ENCODE measurements around the gene CEP72. TPM values are rescaled to one million over a fixed set of nuclear protein-coding genes. Genes with fewer than 3 reads are reported as not detected.

The CEP72 gene
- total and polyA plus RNA-seq, 5 experiments from 2014 or later = 2.8 to 28.8 (median 6.4) TPM

DNA sequence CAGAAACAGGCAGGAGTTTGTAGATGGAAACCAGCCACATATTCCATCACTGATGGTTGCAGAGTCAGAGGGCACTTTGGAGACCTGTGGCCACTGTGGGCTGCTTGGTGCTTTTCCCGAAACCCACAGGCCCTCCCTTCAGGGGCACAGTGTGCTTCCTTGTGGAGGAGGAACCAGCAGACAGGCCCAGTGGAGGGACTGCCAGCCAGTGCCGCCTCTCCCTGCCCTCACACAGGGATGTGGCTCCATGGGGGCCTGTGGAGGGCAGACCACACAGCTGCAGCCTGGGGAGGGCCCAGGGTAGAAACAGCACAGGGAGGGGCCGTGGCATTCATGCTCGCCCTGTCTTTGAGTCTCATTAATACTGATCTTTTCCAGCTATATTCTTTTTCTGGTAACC, 35.2 kb downstream of the CEP72 start:
- Mint-ChIP-seq H3K9me3 (no peaks in the 10 kb centered on the region), H3K36me3 (peaks cover 0 to 31% (median 0%) of the 10 kb centered on the region in 3 donors), H3K27me3 (no peaks in the 10 kb centered on the region), H3K4me3 (no peak overlapping the region), H3K4me1 (peaks cover 0 to 3% (median 1%) of the 10 kb centered on the region in 4 donors), H3K27ac (no peak overlapping the region)
- no peak for ATAC-seq
- DNase-seq = no peak
- POLR2A ChIA-PET = no interaction called here

DNA sequence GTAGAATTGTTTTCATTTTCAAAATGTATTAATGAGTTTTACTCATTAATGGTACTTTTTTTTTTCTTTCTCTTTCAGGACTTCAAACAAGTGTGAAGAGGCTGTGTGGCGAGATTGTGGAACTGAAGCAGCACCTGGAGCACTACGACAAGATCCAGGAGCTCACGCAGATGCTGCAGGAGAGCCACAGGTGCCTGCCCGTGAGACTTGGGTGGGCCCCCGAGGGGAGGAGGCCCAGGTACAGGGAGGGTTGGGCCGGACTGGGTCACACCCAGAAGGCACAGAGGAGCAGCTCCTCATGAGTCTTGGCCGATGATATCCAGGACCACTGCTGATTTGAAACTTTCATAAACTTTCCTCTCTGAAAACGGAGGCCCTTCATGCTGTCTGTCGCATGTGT, 35.6 kb downstream of the CEP72 start:
- Mint-ChIP-seq H3K4me3 (no peak overlapping the region), H3K27ac (no peak overlapping the region), H3K4me1 (peaks cover 0 to 3% (median 1%) of the 10 kb centered on the region in 4 donors)

GRCh38 chr5:651296-652022, 39.3 kb downstream of the CEP72 start:
- Mint-ChIP-seq H3K4me1 (no peaks in the 10 kb centered on the region), H3K9me3 (no peaks in the 10 kb centered on the region), H3K27me3 (no peaks in the 10 kb centered on the region), H3K4me3 (no peak overlapping the region), H3K27ac (no peak overlapping the region), H3K36me3 (peaks cover 3 to 30% (median 3%) of the 10 kb centered on the region in 3 donors)
- POLR2A ChIA-PET = no interaction called here
- no peak for ATAC-seq
- DNase-seq = no peak

More for the DNA sequence above, 35.6 kb downstream of the CEP72 start:
- ATAC-seq (no peak), DNase-seq (no peak)
- Mint-ChIP-seq H3K9me3 (no peaks in the 10 kb centered on the region), H3K36me3 (peaks cover 0 to 32% (median 3%) of the 10 kb centered on the region in 3 donors), H3K27me3 (no peaks in the 10 kb centered on the region)
- POLR2A ChIA-PET = no interaction called here

DNA sequence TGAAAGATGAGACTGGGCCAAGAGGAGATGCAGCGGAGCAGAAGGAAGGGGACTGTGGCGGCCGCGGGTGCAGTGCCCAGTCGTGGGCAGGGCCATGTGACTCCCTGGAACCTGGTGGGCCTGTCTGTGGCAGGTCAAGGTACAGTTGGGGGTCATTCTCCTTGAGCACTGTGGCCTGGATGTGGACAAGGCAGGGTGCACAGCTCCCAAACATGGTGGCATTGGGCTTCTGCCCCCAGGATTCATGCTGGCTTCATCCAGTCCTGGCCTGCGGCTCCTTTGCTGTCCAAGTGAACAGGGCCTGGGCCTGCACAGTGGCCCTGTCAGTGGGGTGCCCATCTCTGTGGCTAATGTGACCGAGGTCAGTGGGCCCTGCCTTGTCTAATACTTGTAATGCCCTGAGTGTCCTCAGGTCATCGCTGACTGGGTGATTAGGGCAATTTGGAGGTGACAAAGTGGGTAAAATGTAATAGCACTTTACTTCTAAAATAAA, 39.9 kb downstream of the CEP72 start:
- H3K36me3 Mint-ChIP-seq = peaks cover 3 to 33% (median 5%) of the 10 kb centered on the region in 3 donors
- no peak overlapping the region for H3K4me3 Mint-ChIP-seq
- peak overlapping the region in 1 of 10 donors; percentile 10 for H3K27ac Mint-ChIP-seq
- H3K4me1 Mint-ChIP-seq = no peaks in the 10 kb centered on the region
- no peaks in the 10 kb centered on the region for H3K27me3 Mint-ChIP-seq
- no peaks in the 10 kb centered on the region for H3K9me3 Mint-ChIP-seq
- POLR2A ChIA-PET = no interaction called here
- ATAC-seq (no peak), DNase-seq (no peak)

- Mint-ChIP-seq H3K4me3 (no peak overlapping the region), H3K9me3 (no peaks in the 10 kb centered on the region), H3K36me3 (peaks cover 8 to 39% (median 11%) of the 10 kb centered on the region in 3 donors), H3K4me1 (no peaks in the 10 kb centered on the region), H3K27me3 (no peaks in the 10 kb centered on the region), H3K27ac (peak overlapping the region in 1 of 10 donors; percentile 42)
- ATAC-seq (no peak), DNase-seq (no peak)
- POLR2A ChIA-PET = no interaction called here
These were observed 40.7 kb downstream of the CEP72 start for GRCh38 chr5:652773-653350.

GRCh38 chr5:654071-654778, 42.1 kb downstream of the CEP72 start:
- Mint-ChIP-seq H3K4me3 (no peak overlapping the region), H3K36me3 (peaks cover 11 to 47% (median 12%) of the 10 kb centered on the region in 3 donors), H3K27ac (peak overlapping the region in 2 of 10 donors; percentile 19 to 66), H3K9me3 (no peaks in the 10 kb centered on the region), H3K4me1 (no peaks in the 10 kb centered on the region), H3K27me3 (no peaks in the 10 kb centered on the region)
- DNase-seq (no peak), ATAC-seq (no peak)
- POLR2A ChIA-PET = no interaction called here

DNA sequence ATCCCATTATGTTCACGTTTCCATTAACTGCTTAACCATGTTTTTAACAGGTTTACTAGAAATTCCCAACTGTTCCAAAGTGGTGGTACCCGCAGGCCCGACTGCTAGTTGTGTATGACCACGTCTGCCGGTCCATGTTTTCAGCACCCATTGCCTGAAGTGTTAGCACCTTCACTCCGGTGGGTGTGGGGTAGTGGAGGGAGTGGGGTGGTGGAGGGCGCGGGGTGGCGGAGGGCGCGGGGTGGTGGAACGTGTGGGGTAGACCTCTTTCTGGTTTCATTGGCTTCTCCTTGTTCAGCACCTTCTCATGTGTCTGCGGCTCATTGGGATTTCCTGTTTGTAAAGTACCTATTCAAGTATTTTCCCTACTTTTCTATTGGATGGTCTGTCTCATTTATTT, 43.3 kb downstream of the CEP72 start:
- POLR2A ChIA-PET = no interaction called here
- H3K9me3 Mint-ChIP-seq = no peaks in the 10 kb centered on the region

GRCh38 chr5:657570-657969, 45.4 kb downstream of the CEP72 start:
- POLR2A ChIA-PET = no interaction called here
- peaks cover 11 to 59% (median 22%) of the 10 kb centered on the region in 3 donors for H3K36me3 Mint-ChIP-seq
- no peak overlapping the region for H3K4me3 Mint-ChIP-seq
- no peaks in the 10 kb centered on the region for H3K27me3 Mint-ChIP-seq
- peak overlapping the region in 1 of 10 donors; percentile 3 for H3K27ac Mint-ChIP-seq
- ATAC-seq (no peak), DNase-seq (no peak)
- H3K9me3 Mint-ChIP-seq = no peaks in the 10 kb centered on the region
- peaks cover 0 to 2% (median under 1%) of the 10 kb centered on the region in 4 donors for H3K4me1 Mint-ChIP-seq

More for the DNA sequence above, 43.3 kb downstream of the CEP72 start:
- H3K4me3 Mint-ChIP-seq = no peak overlapping the region
- H3K27ac Mint-ChIP-seq = no peak overlapping the region
- DNase-seq = no peak
- ATAC-seq = no peak
- H3K27me3 Mint-ChIP-seq = no peaks in the 10 kb centered on the region
- peaks cover 11 to 55% (median 19%) of the 10 kb centered on the region in 3 donors for H3K36me3 Mint-ChIP-seq
- peaks cover 0 to 2% (median under 1%) of the 10 kb centered on the region in 4 donors for H3K4me1 Mint-ChIP-seq

DNA sequence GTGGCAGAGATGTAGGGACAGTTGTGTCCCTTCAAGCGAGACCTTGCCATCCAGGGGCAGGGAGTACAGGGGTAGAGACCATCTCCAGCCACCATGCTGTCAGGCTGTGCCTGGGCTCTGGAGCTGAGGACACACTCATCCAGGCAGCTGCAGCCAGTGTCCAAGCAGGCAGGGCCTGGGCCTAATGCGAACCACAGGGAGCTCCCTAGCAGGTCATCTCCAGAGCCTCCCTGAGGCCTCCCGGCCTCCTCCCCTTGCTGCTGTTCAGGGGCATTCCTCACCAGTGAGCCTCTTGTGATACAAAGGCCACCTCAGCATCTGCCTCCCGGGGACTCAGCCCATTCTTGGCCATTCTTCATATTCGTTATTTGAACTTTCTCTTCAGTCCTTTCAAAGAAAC, 46.0 kb downstream of the CEP72 start:
- H3K36me3 Mint-ChIP-seq = peaks cover 11 to 53% (median 22%) of the 10 kb centered on the region in 3 donors
- peaks cover 0 to 2% (median under 1%) of the 10 kb centered on the region in 4 donors for H3K4me1 Mint-ChIP-seq
- POLR2A ChIA-PET = no interaction called here
- DNase-seq (no peak), ATAC-seq (no peak)
- no peak overlapping the region for H3K4me3 Mint-ChIP-seq
- H3K9me3 Mint-ChIP-seq = no peaks in the 10 kb centered on the region
- no peaks in the 10 kb centered on the region for H3K27me3 Mint-ChIP-seq
- peak overlapping the region in 1 of 10 donors; percentile 3 for H3K27ac Mint-ChIP-seq

DNA sequence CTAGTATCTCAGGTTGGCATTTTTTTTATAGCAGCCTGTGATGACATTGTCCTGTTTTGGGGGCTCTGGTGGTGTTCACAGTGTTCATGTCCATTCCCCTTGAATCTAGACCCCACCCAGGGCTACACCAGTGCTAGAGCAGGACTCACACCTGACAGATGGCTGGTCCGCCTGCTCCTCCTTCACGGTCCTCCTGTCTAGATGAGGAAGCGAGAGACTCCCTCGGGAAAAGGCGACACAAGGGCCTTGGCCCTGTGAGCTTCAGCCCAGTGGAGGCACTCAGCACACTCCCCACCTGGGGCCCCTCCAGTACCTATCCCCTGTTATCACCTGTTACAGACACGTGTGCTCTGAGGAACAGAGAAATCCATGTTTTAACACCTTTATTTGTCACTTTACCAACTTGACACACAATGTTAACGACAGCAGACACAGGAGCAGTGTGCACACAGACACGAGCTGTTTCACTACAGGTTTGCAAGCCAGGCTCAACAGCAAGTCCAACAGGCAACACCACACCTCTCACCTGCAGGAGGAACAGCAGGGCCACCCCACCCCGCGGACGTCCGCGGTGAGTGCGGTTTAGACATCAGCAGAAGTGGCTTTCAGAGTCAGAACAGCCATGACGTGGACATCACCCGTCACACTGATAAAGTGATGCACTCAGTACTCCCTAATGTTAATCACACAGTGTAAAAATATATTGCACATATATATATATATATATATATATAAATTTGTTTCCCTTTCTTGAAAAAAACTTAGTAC, 47.5 kb downstream of the CEP72 start:
- Mint-ChIP-seq H3K4me1 (peaks cover 0 to 2% (median under 1%) of the 10 kb centered on the region in 4 donors), H3K4me3 (no peak overlapping the region), H3K36me3 (peaks cover 11 to 46% (median 22%) of the 10 kb centered on the region in 3 donors), H3K27ac (no peak overlapping the region), H3K9me3 (no peaks in the 10 kb centered on the region), H3K27me3 (no peaks in the 10 kb centered on the region)
- no peak for ATAC-seq
- DNase-seq = no peak
- POLR2A ChIA-PET = no interaction called here

DNA sequence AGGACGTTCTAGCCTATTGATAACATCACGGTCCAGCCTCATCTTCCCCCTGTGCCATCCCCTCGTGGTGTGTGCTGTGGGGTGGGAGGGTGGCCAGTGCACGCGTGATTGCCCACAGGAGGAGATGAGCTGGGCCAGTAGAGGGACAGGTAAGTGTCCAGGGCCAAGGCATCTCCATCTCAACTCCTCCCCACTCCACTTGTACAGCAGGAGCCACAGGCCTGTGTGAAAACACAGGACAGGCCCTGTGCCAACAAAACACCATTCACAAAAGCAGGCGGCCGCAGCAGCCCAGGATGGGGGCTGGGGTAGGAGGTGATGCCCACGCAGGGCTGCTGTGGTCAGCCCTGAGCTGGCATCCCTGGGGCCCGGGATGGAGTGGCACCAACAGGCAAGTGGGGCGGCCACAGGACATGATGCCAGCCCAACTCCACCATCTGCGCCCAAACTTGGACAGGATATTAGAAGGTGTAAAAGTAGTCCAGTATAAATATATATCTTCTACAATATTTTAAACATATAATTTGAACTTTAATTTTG, 48.4 kb downstream of the CEP72 start:
- Mint-ChIP-seq H3K4me1 (peaks cover 0 to 2% (median under 1%) of the 10 kb centered on the region in 4 donors), H3K9me3 (no peaks in the 10 kb centered on the region), H3K27me3 (no peaks in the 10 kb centered on the region), H3K27ac (peak overlapping the region in 1 of 10 donors; percentile 52), H3K4me3 (no peak overlapping the region), H3K36me3 (peaks cover 11 to 44% (median 22%) of the 10 kb centered on the region in 3 donors)
- POLR2A ChIA-PET = no interaction called here
- no peak for ATAC-seq
- no peak for DNase-seq
